GM21717 (cell line): Measurements from ENCODE around the gene FRMD4A.

Experiments
- ATAC-seq: cut with Tn5 transposase; IDR thresholded peaks from one replicate; pipeline ENCODE4 v1.9.1; 2021; ENCODE audit warnings: mild to moderate bottlenecking, moderate library complexity; ENCODE audit not compliant: unreplicated experiment

FRMD4A gene

GRCh38 chr10:14195433-14195832 lies 135.3 kb downstream of the FRMD4A start:
- ATAC-seq = no peak

GRCh38 chr10:14192746-14193145 lies 138.0 kb downstream of the FRMD4A start:
- ATAC-seq = no peak

GRCh38 chr10:14191871-14192270 lies 138.9 kb downstream of the FRMD4A start:
- no peak for ATAC-seq

GRCh38 chr10:14191407-14191806 lies 139.3 kb downstream of the FRMD4A start:
- no peak for ATAC-seq

- ATAC-seq = no peak
Measured at GRCh38 chr10:14190702-14191101, 140.0 kb downstream of the FRMD4A start.

GRCh38 chr10:14186245-14186644 lies 144.5 kb downstream of the FRMD4A start:
- no peak for ATAC-seq

- peak; percentile 81 for ATAC-seq
Measured at GRCh38 chr10:14185316-14186045, 145.2 kb downstream of the FRMD4A start.

- peak; percentile 59 for ATAC-seq
Measured at GRCh38 chr10:14184841-14185315, 145.8 kb downstream of the FRMD4A start.

GRCh38 chr10:14182781-14183180 lies 147.9 kb downstream of the FRMD4A start:
- no peak for ATAC-seq

- no peak for ATAC-seq
Measured at GRCh38 chr10:14181567-14181936, 149.2 kb downstream of the FRMD4A start.

- ATAC-seq = no peak
Measured at GRCh38 chr10:14180911-14181566, 149.7 kb downstream of the FRMD4A start.

GRCh38 chr10:14179251-14179650 lies 151.5 kb downstream of the FRMD4A start:
- ATAC-seq = no peak

- no peak for ATAC-seq
Measured at GRCh38 chr10:14173706-14174594, 156.8 kb downstream of the FRMD4A start.

- ATAC-seq = no peak
Measured at GRCh38 chr10:14173391-14173705, 157.4 kb downstream of the FRMD4A start.

GRCh38 chr10:14172336-14172950 lies 158.3 kb downstream of the FRMD4A start:
- no peak for ATAC-seq

GRCh38 chr10:14171336-14171735 lies 159.4 kb downstream of the FRMD4A start:
- no peak for ATAC-seq

- ATAC-seq = no peak
Measured at GRCh38 chr10:14163377-14164086, 167.2 kb downstream of the FRMD4A start.

- ATAC-seq = no peak
Measured at GRCh38 chr10:14162629-14163344, 167.9 kb downstream of the FRMD4A start.

- no peak for ATAC-seq
Measured at GRCh38 chr10:14162061-14162460, 168.7 kb downstream of the FRMD4A start.

GRCh38 chr10:14160299-14160698 lies 170.4 kb downstream of the FRMD4A start:
- ATAC-seq = no peak
